HG03175 (cell line): Measurements from ENCODE around the gene PANK2.
"Not testable (repeated sequence)": the region's sequence is repeated elsewhere in the genome, so short reads cannot be mapped to it uniquely, and the experiment has no call there.

Experiments used
- ATAC-seq: cut with Tn5 transposase; IDR thresholded peaks from one replicate; pipeline ENCODE4 v1.9.1; 2021; ENCODE audit warnings: mild to moderate bottlenecking, moderate library complexity; ENCODE audit not compliant: unreplicated experiment

Gene PANK2

GRCh38 chr20:3925899-3926638, 36.9 kb downstream of the PANK2 start:
- no peak for ATAC-seq

- ATAC-seq, result no peak
Observed at GRCh38 chr20:3927486-3928291, 38.5 kb downstream of the PANK2 start.

- ATAC-seq, result no peak
Observed at GRCh38 chr20:3929713-3930060, 40.5 kb downstream of the PANK2 start.

GRCh38 chr20:3930265-3931206, 41.3 kb downstream of the PANK2 start:
- ATAC-seq, result no peak

- no peak for ATAC-seq
Observed at GRCh38 chr20:3931664-3932063, 42.5 kb downstream of the PANK2 start.

GRCh38 chr20:3932277-3932676, 43.1 kb downstream of the PANK2 start:
- no peak for ATAC-seq

- no peak for ATAC-seq
Observed at GRCh38 chr20:3932681-3933080, 43.5 kb downstream of the PANK2 start.

- no peak for ATAC-seq
Observed at GRCh38 chr20:3933218-3933617, 44.0 kb downstream of the PANK2 start.

GRCh38 chr20:3934624-3935023, 45.4 kb downstream of the PANK2 start:
- no peak for ATAC-seq

- ATAC-seq, result no peak
Observed at GRCh38 chr20:3935295-3935955, 46.2 kb downstream of the PANK2 start.

- no peak for ATAC-seq
Observed at GRCh38 chr20:3935956-3936340, 46.8 kb downstream of the PANK2 start.

- ATAC-seq, result no peak
Observed at GRCh38 chr20:3937618-3938017, 48.4 kb downstream of the PANK2 start.

GRCh38 chr20:3940905-3941304, 51.7 kb downstream of the PANK2 start:
- no peak for ATAC-seq

GRCh38 chr20:3946666-3947065, 57.5 kb downstream of the PANK2 start:
- ATAC-seq, result not testable (repeated sequence)

- no peak for ATAC-seq
Observed at GRCh38 chr20:3964719-3965118, 75.5 kb downstream of the PANK2 start.

GRCh38 chr20:3966571-3966970, 77.4 kb downstream of the PANK2 start:
- ATAC-seq, result no peak

- no peak for ATAC-seq
Observed at GRCh38 chr20:3970016-3970415, 80.8 kb downstream of the PANK2 start.

- no peak for ATAC-seq
Observed at GRCh38 chr20:3971145-3971544, 82.0 kb downstream of the PANK2 start.

GRCh38 chr20:3972161-3972560, 83.0 kb downstream of the PANK2 start:
- no peak for ATAC-seq

GRCh38 chr20:3972631-3973030, 83.4 kb downstream of the PANK2 start:
- not testable (repeated sequence) for ATAC-seq

- ATAC-seq, result no peak
Observed at GRCh38 chr20:3973705-3974104, 84.5 kb downstream of the PANK2 start.
